Measurements from ENCODE around the gene S100A5. TPM values are rescaled to one million over a fixed set of nuclear protein-coding genes. Genes with fewer than 3 reads are reported as not detected.

Gene S100A5
- total RNA-seq, 2 donors from 2014 or later, result not detected

GRCh38 chr1:153493343-153493960 is 47.3 kb downstream of the S100A5 start:
- TF ChIP-seq CTCF (IDR thresholded peaks at IDR 0.05), result no peak
- no peak overlapping the region for H3K4me3 ChIP-seq
- no peaks in the 10 kb centered on the region for H3K36me3 ChIP-seq
- H3K4me1 ChIP-seq, result peaks cover 0 to 27% of the 10 kb centered on the region in 2 donors
- H3K27ac ChIP-seq, result peak overlapping the region; percentile 53 to 79
- no peaks in the 10 kb centered on the region for H3K9me3 ChIP-seq
- no peak for DNase-seq (ENCODE audit: low spot score)
- no peaks in the 10 kb centered on the region for H3K27me3 ChIP-seq

GRCh38 chr1:153490272-153491051 is 50.3 kb downstream of the S100A5 start:
- Histone ChIP-seq H3K4me3 (no peak overlapping the region), H3K4me1 (peaks cover 0 to 29% of the 10 kb centered on the region in 2 donors), H3K9me3 (no peaks in the 10 kb centered on the region), H3K27ac (peak overlapping the region; percentile 66 to 79), H3K36me3 (no peaks in the 10 kb centered on the region), H3K27me3 (no peaks in the 10 kb centered on the region)
- TF ChIP-seq CTCF (IDR thresholded peaks at IDR 0.05), result no peak
- DNase-seq (ENCODE audit: low spot score), result peak; percentile 95

GRCh38 chr1:153488731-153489130 is 52.0 kb downstream of the S100A5 start:
- no peaks in the 10 kb centered on the region for H3K36me3 ChIP-seq
- peaks cover 0 to 23% of the 10 kb centered on the region in 2 donors for H3K4me1 ChIP-seq
- no peaks in the 10 kb centered on the region for H3K9me3 ChIP-seq
- H3K27me3 ChIP-seq, result no peaks in the 10 kb centered on the region
- peak overlapping the region; percentile 47 to 66 for H3K27ac ChIP-seq
- no peak overlapping the region for H3K4me3 ChIP-seq
- DNase-seq (ENCODE audit: low spot score), result no peak
- no peak for TF ChIP-seq CTCF (IDR thresholded peaks at IDR 0.05)

GRCh38 chr1:153487707-153488106 is 53.0 kb downstream of the S100A5 start:
- Histone ChIP-seq H3K36me3 (no peaks in the 10 kb centered on the region), H3K27ac (no peak overlapping the region), H3K4me1 (peaks cover 0 to 19% of the 10 kb centered on the region in 2 donors), H3K27me3 (no peaks in the 10 kb centered on the region), H3K9me3 (no peaks in the 10 kb centered on the region), H3K4me3 (no peak overlapping the region)
- no peak for DNase-seq (ENCODE audit: low spot score)
- no peak for TF ChIP-seq CTCF (IDR thresholded peaks at IDR 0.05)

Other genes starting within 250 kb of the S100A5 start
- not detected for gene PGLYRP3, start 228.0 kb downstream of the S100A5 start, total RNA-seq
- gene PGLYRP4, start 192.1 kb downstream of the S100A5 start, total RNA-seq, result not detected
- gene S100A9, start 183.1 kb downstream of the S100A5 start, total RNA-seq, result 100 to 1,000 TPM in 1 of 2 donors, 10 to 100 TPM in 1; 65.7 to 199 TPM
- gene S100A12, start 165.3 kb downstream of the S100A5 start, total RNA-seq, result 1 to 10 TPM; 5.5 to 5.7 TPM
- gene S100A8, start 149.9 kb downstream of the S100A5 start, total RNA-seq, result 10 to 100 TPM; 19.1 to 37.1 TPM
- gene S100A7A, start 124.4 kb downstream of the S100A5 start, total RNA-seq, result not detected
- not detected for gene S100A7, start 80.3 kb downstream of the S100A5 start, total RNA-seq
- gene S100A6, start 4.9 kb downstream of the S100A5 start, total RNA-seq, result 100 to 1,000 TPM; 156 to 324 TPM
- 100 to 1,000 TPM; 144 to 156 TPM for gene S100A4, start 4.9 kb upstream of the S100A5 start, total RNA-seq
- gene S100A3, start 8.3 kb upstream of the S100A5 start, total RNA-seq, result 1 to 10 TPM; 1.8 to 3.4 TPM
- gene S100A2, start 24.9 kb upstream of the S100A5 start, total RNA-seq, result not detected
- gene S100A16, start 72.2 kb upstream of the S100A5 start, total RNA-seq, result 10 to 100 TPM; 62.7 to 85.1 TPM
- 1 to 10 TPM in 1 of 2 donors, under 1 TPM in 1; 0.55 to 2.4 TPM for gene S100A14, start 75.4 kb upstream of the S100A5 start, total RNA-seq
- 100 to 1,000 TPM; 114 to 314 TPM for gene S100A13, start 86.6 kb upstream of the S100A5 start, total RNA-seq
- 1,000 to 10,000 TPM in 1 of 2 donors, 100 to 1,000 TPM in 1; 965 to 2,413 TPM for gene S100A1, start 87.5 kb upstream of the S100A5 start, total RNA-seq
- gene CHTOP, start 93.1 kb upstream of the S100A5 start, total RNA-seq, result 10 to 100 TPM; 38.2 to 50.1 TPM
- 10 to 100 TPM; 60.8 to 84.0 TPM for gene SNAPIN, start 117.8 kb upstream of the S100A5 start, total RNA-seq
- gene ILF2, start 130.1 kb upstream of the S100A5 start, total RNA-seq, result 10 to 100 TPM; 69.2 to 80.9 TPM
- gene NPR1, start 137.8 kb upstream of the S100A5 start, total RNA-seq, result 10 to 100 TPM; 19.3 to 42.9 TPM
- gene INTS3, start 187.1 kb upstream of the S100A5 start, total RNA-seq, result 10 to 100 TPM; 21.8 to 26.7 TPM
- gene SLC27A3, start 234.5 kb upstream of the S100A5 start, total RNA-seq, result 10 to 100 TPM in 1 of 2 donors, 1 to 10 TPM in 1; 9.9 to 20.1 TPM

Data from right atrium auricular region (tissue), 2 donors.